NOMO-1 treated with dmso at 0.1 percent for 144 hours (cell line): Measurements from ENCODE around the gene LCN12.
"Not testable (repeated sequence)": the region's sequence is repeated elsewhere in the genome, so short reads cannot be mapped to it uniquely, and the experiment has no call there.

Experiments used
- DNase-seq: peaks from one replicate; lab custom pipeline; 2025; ENCODE audit not compliant: unreplicated experiment; lab: John Stamatoyannopoulos, UW

The LCN12 gene

GRCh38 chr9:136985027-136985602, 33.0 kb downstream of the LCN12 start:
- no peak for DNase-seq

- no peak for DNase-seq
These were observed 33.8 kb downstream of the LCN12 start for GRCh38 chr9:136985853-136986252.

GRCh38 chr9:136988872-136989271, 36.8 kb downstream of the LCN12 start:
- no peak for DNase-seq

- DNase-seq = no peak
These were observed 38.3 kb downstream of the LCN12 start for GRCh38 chr9:136990242-136990911.

- peak; percentile 97 for DNase-seq
These were observed 40.1 kb downstream of the LCN12 start, which contains the start of gene PAXX for GRCh38 chr9:136991993-136992818. TSS of gene PAXX (plus strand) at chr9:136992422. CDS start at chr9:136992444, 22 bp downstream.

- DNase-seq = no peak
These were observed 40.8 kb downstream of the LCN12 start for GRCh38 chr9:136992819-136993369.

- DNase-seq = no peak
These were observed 42.3 kb downstream of the LCN12 start for GRCh38 chr9:136994180-136994887.

GRCh38 chr9:136994888-136995230, 42.8 kb downstream of the LCN12 start:
- DNase-seq = no peak

GRCh38 chr9:136995362-136995761, 43.3 kb downstream of the LCN12 start:
- no peak for DNase-seq

GRCh38 chr9:136995772-136996311, 43.8 kb downstream of the LCN12 start:
- no peak for DNase-seq

GRCh38 chr9:136996361-136997292, 44.6 kb downstream of the LCN12 start, which contains the start of gene CLIC3:
TSS of gene CLIC3 (minus strand) at chr9:136996568. CDS start at chr9:136996543, 25 bp downstream.
- DNase-seq = no peak

GRCh38 chr9:136997371-136997770, 45.3 kb downstream of the LCN12 start:
- DNase-seq = no peak

- no peak for DNase-seq
These were observed 45.8 kb downstream of the LCN12 start for GRCh38 chr9:136997830-136998234.

GRCh38 chr9:137000177-137000930, 48.3 kb downstream of the LCN12 start:
- peak; percentile 86 for DNase-seq

- DNase-seq = no peak
These were observed 50.0 kb downstream of the LCN12 start for GRCh38 chr9:137001857-137002645.

GRCh38 chr9:137002646-137003041, 50.6 kb downstream of the LCN12 start:
- DNase-seq = no peak

- not testable (repeated sequence) for DNase-seq
These were observed 52.2 kb downstream of the LCN12 start for GRCh38 chr9:137004285-137004684.
